Upper lobe of left lung (tissue), 4 donors: ENCODE results near the gene INSM1.

Experiments used
- CTCF ChIP-seq, 6 experiments: fragments of 450-650 bp in 4 of 6; fragments of 200-600 bp in 2 of 6; sonication (generic) in 2 of 6; IDR thresholded peaks; one replicate each; pipeline ENCODE4 v1.5.1; 2016 to 2019; ENCODE audit warnings: antibody characterized with exemption in 6 of 6
- EP300 ChIP-seq, 4 donors: sonication (generic); formaldehyde crosslinking; IDR thresholded peaks; one replicate each; pipeline ENCODE4 v1.5.1; 2017; ENCODE audit warnings: antibody characterized with exemption in 4 of 4, control low read depth in 2 of 4
- POLR2A ChIP-seq, 4 donors: fragments of 450-650 bp; IDR thresholded peaks; one replicate each; pipeline ENCODE4 v1.5.1; 2016 to 2017; ENCODE audit warnings: antibody characterized with exemption in 4 of 4, mild to moderate bottlenecking in 2 of 4
- POLR2AphosphoS5 ChIP-seq, 2 donors: sonication (generic); formaldehyde crosslinking; IDR thresholded peaks; one replicate each; pipeline ENCODE4 v1.5.1; 2017; ENCODE audit warnings: antibody characterized with exemption in 2 of 2

- no peak for TF ChIP-seq CTCF (IDR thresholded peaks at IDR 0.05)
- no peak for TF ChIP-seq POLR2A (IDR thresholded peaks at IDR 0.05)
- no peak for TF ChIP-seq EP300 (IDR thresholded peaks at IDR 0.05)
- TF ChIP-seq POLR2AphosphoS5 (IDR thresholded peaks at IDR 0.05) = no peak
Measured at GRCh38 chr20:20390393-20390792, 22.5 kb downstream of the INSM1 start.
